ENCODE results near the gene PSTPIP2.
"Not testable (repeated sequence)": the region's sequence is repeated elsewhere in the genome, so short reads cannot be mapped to it uniquely, and the experiment has no call there.

PSTPIP2 gene

DNA sequence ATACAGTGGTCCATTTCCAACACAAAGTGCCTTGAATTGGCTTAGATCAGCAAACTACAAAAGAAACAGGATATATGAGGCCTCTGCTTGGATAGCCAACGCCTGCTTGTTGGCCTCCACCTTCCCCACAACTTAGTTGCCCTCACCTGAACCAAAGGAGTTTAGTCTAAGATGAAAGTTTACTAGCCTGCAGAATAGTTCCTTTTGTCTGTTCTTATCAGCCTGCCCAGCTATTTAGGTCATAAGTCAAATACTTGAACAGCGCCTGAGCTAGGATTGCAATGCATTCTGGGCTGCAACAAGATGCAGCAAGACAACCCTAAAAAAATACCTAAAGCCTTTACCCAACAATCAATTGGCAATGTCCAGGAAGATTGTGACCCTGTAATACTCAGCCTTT lies 91.8 kb downstream of the PSTPIP2 start:
- no peak for DNase-seq

DNA sequence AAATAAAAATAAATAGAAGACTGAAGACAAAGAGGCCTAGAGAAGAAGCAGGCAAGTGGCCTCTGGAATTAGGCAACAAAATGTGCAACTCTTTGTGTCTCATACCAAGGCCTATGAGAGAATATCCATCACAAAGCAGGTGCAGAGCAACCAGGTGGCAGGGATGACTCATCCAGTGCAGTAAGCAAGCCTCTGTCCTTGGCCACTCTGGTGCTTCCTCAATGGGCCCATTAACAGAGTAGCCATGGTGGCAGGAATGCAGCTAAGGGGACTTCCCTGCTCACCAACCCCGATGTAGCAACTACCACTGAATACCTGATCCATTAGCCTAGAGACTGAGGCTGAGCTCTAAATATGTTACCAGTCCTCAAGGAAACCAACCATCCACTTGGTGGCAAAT lies 94.0 kb downstream of the PSTPIP2 start:
- DNase-seq, result no peak

DNA sequence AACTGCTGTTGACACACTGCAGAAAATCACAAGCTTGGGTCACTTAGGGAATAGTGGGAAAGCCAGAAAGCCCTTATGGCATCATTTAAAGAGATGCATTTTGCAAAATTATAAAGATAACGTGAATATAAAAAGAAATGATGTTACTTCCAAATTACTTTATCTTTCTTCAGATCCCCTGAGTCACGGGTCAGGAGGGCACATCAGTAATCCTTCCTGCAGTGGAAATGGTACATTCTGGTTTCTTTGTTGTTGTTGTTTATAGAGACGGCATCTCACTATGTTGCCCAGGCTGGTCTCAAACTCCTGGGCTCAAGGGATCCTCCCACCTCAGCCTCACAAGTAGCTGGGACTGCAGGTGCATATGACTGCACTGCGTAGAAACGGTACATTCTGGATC lies 95.1 kb downstream of the PSTPIP2 start:
- DNase-seq, result no peak

DNA sequence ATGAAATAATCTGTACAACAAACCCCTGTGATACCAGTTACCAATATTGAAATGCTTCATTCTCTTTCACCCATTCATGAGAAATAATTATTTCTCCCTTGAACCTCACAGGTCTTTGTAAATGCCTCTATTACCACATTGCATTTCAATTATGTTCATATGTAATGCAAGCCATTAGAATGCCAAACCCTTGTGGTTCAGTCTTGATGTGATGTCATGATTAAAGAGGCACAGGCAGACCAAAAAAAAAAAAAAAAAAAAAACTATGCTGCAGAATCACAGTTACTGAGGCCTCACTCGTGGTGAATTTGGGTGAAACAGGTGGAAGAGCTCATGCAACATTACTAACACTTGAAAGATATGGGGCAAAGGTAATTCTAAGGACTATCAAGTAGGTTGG lies 95.5 kb downstream of the PSTPIP2 start:
- DNase-seq, result no peak

DNA sequence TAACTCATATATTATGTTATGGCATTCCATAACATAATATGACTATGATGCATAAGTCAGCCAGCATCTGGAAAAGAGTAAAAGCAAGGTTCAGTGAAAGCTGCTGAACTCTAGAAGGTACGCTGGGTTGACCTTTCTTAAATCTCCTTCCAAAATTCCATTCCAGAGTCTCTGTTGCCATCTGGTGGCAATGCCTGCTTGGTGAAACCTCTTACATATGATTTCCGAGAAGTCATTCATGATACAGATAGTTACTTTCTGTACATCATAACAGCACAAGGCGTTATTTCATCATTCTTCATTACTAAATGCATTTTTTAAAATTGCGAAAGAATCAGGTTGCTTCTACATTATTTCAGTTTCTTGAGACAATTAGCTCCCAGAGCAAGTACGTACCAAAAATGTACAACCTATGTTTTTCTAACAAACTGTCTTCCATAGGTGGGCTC lies 97.9 kb downstream of the PSTPIP2 start:
- peak; percentile 74 for DNase-seq

DNA sequence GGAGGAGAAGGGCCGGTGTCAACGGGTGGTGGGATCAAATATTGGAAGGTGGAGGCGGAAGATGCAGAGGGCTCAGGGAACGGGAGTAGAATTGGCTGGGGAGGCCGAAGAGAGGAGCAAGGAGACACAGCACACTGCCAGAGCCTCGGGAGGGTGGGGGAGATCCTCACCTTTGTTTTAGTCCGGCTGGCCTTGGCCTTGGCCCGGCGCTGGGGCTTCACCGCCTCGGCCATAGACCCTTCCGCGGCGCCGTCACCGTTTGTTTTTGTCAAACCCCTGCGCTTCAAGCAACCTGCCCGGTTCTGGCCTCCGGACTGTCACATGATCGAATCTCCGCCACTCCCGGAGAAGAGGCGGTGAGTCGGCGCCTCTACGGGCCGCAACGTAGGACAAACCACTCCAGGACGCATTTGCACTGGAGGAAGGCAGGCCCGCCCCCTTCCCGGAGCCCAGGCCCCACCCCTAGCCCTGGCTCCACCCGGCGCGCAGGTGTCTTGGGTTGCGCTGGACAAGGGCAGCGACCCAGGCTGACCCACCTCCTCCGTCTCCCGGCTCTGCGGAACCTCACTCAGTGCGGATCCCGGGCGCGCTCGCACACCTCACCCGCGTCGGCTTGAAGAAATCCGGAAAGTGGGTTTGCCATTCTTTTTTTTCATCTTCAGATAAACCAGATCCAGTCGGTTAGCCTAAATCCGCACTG lies 104.9 kb downstream of the PSTPIP2 start, which contains the start of gene EPG5:
EPG5 (minus strand) TSS at position 323 of the 700 bp plus-strand sequence; CDS start at position 233, 90 bp downstream.
- DNase-seq, result peak; percentile 97

DNA sequence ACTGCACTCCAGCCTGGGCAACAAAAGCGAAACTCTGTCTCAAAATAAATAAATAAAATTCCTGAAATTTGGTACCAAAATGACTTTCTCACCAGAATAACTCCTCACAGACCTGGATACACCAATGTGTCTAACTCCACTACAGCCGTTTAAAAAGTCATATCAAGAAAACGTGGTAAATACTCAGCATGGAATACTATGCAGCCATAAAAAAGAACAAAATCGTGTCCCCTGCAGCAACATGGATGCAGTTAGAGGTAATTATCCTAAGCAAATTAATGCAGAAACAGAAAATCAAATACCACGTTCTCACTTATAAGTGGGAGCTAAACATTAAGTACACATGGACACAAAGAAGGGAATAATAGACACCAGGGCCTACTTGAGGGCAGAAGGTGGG lies 107.1 kb downstream of the PSTPIP2 start:
- DNase-seq, result not testable (repeated sequence)

DNA sequence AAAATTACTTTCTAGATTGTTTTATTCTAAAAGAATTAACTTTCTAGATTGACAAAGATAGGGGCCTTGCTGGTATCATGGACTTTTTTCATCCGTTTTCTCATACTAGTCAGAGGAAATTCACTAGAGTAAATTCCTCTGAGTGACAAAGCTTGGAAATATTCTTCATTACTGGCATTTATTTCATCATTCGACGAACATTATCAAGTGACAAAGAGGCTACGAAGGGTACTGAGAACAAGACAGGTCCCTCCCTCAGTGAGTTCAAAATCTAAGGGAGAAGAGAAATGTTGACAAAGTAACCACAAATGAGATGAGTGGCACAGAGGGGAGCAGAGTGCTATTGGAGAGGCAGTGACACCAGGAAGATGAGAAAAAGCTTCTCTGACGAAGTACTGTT lies 109.2 kb downstream of the PSTPIP2 start:
- DNase-seq, result no peak

DNA sequence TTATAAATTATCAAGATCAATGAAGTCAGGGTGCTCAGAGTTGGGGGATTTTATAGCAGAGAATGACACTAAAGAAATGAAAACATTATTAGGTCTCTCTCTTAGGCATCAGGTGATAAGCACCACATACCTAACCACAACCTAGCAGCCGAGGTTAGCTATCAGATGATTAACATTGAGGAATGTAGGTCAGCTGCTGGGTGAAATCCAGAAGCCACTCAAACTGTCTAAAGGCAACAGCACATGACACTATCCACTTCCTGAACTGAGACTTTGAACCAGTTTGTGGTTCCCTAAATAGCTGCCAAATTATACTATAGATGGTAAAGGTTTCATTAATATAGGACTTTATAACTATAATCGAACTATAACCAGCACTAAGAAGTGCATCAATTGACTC lies 109.6 kb downstream of the PSTPIP2 start:
- DNase-seq, result no peak

DNA sequence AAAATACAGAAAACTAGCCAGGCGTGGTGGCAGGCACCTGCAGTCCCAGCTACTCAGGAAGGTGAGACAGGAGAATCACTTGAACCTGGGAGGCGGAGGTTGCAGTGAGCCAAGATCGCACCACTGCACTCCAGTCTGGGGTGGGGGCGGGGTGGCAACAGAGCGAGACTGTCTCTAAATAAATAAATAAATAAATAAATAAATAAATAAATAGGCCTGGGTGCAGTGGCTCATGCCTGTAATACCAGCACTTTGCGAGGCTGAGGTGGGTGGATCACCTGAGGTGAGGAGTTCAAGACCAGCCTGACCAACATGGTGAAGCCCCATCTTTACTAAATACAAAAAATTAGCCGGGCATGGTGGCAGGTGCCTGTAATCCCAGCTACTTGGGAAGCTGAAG lies 112.6 kb downstream of the PSTPIP2 start:
- not testable (repeated sequence) for DNase-seq

DNA sequence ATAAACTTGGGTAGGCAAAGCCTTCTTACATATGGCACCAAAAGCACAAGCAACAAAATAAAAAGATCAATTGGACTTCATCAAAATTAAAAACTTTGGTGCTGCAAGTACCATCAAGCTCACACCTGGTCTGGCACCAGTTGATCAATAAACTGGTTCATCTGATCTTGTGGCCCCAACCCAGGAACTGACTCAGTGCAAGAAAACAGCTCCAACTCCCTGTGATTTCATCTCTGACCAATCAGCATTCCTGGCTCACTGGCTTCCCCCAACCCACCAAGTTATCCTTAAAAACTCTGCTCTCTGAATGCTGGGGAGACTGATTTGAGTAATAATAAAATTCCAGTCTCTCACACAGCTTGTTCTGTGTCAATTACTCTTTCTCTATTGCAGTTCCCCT lies 113.3 kb downstream of the PSTPIP2 start:
- no peak for DNase-seq

DNA sequence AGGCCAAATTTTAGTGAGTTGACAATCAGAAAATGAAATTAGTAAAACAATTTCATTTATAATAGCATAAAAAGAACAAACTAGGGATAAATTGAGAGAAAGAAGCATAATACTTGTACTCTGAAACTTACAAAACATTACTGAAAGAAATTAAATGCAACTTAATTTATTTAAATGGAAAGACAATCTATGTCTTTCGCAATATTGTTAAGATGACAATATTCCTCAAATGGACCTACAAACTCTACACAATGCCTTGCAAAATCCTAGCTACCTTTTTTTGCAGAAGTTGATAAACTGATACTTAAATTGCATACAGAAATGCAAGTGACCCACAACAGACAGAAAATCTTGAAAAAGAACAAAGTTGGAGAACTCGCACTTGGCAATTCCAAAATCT lies 114.0 kb downstream of the PSTPIP2 start:
- no peak for DNase-seq

DNA sequence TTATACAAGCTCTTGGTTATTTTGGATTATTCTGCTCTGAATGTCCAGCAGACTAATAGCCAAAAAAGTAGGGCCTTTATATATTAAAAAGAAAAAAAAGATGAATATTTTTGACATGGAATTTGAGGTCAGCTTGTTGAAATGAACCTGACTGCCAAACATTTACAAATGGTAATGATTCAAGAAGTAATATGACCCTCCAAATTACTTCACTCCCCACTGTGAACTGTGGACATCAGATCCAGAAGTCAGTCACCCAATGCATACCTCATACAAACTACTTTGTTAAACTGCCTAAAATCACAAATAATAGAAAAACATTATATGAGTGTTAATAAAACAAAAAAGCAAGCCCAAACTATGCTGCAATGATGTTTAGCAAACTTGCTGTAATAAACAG lies 115.0 kb downstream of the PSTPIP2 start:
- no peak for DNase-seq

DNA sequence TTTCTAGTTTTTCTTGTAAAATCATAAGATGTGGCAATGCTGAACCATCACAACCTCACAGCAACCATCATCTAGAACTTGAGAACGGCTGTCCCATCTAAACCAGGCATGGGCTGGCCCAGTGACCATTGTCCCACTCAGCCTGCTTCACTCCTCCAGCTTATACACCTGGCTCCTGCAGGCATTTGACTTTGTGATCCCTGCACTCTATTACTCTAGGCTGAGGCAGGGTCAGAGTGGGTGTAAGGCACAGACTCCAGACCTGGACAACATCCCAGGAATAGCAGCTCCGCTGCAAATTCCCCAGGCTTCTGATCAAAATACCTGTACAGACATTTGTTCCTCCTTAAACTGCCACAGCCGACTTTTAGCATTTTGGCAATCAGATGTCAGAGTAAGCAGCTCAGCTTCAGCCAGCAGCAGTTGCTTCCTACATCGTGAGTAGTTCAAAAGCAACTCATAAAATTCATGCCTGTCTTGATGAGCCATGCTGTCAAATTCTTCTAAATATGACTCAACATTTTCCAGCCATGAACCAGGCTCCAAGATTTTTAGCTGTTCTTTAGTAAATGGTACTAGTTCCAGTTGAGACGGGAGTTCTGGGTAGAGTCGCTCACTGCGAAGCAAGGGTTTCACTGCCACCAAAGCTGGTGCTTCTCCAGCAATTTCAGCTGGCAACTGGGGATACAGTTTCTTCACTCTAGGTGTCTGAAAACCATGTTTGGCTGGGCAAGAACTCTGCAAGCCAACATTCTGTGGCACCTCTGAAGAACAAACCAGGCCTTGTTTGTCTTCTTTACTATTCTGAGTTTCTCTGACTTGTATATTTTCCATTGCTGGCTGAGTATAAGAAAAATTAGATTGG lies 117.8 kb downstream of the PSTPIP2 start:
- DNase-seq, result no peak

DNA sequence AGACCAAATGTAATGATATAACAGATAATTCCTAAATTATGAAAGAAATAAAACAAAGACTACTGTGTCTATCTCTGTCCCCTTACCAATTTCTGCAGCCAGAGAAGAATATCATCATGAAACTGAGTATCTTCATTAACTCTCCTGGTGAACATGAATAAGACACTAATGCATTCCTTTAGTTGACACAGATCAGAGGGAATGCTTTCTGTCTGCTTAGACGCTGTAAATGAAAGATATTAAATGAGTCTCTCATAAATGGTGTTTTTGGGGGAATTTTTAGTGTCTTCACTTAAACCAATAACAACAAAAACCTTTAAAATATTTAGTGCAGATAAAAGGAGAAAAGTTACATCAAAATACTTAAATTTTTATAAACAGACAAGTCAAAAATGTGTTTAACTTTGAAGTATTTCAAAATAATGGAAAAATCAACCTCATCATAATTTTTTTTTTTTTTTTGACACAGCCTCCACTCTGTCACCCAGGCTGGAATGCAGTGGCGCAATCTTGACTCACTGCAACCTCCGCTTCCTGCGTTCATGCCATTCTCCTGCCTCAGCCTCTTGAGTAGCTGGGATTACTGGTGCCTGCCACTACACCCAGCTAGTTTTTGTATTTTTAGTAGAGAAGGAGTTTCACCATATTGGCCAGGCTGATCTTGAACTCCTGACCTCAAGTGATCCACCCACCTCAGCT lies 120.9 kb downstream of the PSTPIP2 start:
- no peak for DNase-seq

DNA sequence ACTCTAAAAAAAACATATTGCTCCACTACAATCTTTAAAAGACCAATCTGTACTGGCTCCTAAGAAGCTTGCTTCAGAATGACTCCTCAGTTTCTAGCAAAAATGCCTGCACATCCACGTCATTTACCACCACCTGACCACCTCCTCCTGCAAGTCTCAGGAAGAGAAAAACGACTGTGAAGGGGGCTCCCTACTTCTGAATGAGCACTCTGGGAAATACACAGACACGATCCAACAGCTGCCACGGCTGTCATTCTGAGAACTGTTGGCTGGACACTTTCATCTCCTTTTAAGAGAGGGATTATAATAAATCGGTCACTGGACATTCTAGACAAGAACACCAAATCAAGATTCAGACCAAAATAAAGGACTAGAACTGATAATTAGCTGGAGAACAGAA lies 126.4 kb downstream of the PSTPIP2 start:
- DNase-seq, result no peak

DNA sequence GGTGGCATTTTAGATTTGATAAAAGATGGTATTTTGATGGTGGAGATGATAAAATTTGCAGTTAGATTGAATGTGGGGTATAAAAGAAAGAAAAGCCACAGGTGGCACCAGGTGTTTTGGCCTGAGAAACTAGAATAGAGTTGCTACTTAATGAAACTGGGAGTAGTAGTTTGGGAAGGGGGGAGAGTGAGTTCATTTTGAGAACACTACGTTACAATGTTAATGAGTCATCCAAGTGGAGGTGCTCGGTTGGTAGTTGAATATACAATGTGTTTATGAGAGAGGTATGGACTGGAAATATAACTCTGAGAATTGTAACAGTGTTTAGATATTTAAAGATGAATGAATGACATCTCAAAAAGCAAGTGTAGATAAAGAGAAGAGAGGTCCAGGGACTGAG lies 131.3 kb downstream of the PSTPIP2 start:
- DNase-seq, result no peak

DNA sequence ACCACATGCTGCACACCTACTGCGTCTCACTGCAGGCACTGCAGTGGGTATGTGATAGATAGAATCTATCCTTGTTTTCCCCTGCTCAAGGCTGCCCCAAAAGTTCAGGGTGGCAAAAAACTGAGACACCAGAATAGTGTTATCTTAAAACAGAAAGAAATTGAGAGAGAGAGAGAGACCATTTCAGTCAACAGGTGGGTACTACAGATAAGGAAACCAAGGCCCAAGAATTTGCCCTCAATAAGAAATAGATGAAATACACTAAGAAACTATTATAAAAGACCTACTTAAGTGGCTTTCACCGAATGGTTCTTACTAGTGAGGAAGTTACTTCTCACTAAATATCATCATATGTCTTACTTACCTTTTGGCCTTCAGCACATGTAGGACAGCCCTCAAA lies 132.8 kb downstream of the PSTPIP2 start:
- no peak for DNase-seq

DNA sequence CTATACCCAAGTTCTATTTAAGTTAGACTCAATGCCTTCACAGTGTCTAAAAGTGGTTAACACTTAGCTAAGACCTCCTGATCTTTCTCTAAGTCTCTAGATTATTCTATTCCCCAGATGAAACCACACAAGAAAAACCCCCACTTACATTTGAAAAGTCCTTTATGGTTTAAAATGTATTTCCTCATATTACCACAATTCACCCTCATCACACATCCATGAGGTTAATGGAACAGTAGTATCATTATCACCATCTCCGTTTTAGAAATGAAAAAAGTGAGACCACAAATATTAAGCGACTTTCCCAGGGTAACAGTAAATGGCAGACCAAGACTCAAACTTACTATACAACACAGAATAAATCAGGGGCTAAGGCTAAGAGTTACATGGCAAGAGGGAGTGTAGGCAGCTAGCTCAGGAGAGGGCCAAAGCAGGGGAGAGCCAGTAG lies 133.5 kb downstream of the PSTPIP2 start:
- DNase-seq, result no peak

DNA sequence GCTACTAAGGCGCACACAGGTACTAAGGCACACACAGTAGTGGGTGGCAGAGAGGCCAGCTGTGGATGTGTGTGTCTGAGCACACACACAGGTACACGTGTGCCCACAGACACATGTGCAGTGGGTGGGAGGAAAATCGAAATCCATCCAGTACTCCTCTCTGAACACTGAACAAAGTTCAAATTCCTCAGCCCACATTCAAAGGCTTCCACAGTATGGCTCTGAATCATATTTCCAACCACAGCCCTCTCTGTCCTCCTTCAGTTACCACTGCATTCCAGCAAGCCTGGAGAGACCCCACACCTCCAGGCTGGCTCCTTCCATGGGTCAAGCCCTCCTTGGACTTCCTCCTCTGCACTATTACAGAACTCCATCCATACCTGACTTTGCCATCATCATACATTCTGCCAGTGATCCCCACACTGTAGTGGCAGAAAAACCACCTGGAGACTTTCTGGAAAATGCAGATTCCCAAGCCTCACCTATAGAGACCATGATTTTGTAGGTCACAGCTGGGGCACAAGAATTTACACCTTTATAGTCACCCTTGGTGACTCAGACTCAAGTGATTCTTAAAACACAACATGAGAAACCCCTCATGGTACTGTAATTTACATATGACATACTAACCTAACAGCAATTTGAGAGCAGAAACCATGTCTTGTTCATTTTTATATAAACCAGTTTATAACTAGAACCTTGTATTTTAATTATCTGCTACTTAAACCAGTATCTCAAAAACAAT lies 136.3 kb downstream of the PSTPIP2 start:
- no peak for DNase-seq

All from NCI-H1105 treated with DMSO at 0.1 percent for 48 hours (cell line).